ENCODE results near the gene HEATR5A.
"Not testable (repeated sequence)": the region's sequence is repeated elsewhere in the genome, so short reads cannot be mapped to it uniquely, and the experiment has no call there.

HEATR5A gene

GRCh38 chr14:31251028-31251958 is 169.1 kb downstream of the HEATR5A start:
- TF ChIP-seq CTCF (IDR thresholded peaks at IDR 0.05), result no peak
- intact Hi-C loops (cut with DNase I; ENCODE audit: low total_unique reads), result no loop called here
- no peaks in the 10 kb centered on the region for H3K27me3 ChIP-seq
- no peak overlapping the region for H3K27ac ChIP-seq
- H3K9me3 ChIP-seq, result no peaks in the 10 kb centered on the region
- H3K4me3 ChIP-seq, result no peak overlapping the region
- H3K36me3 ChIP-seq, result no peaks in the 10 kb centered on the region
- H3K4me1 ChIP-seq, result no peaks in the 10 kb centered on the region
- no peak for DNase-seq

- intact Hi-C loops (cut with DNase I; ENCODE audit: low total_unique reads), result no loop called here
- no peaks in the 10 kb centered on the region for H3K9me3 ChIP-seq
- H3K4me3 ChIP-seq, result no peak overlapping the region
- H3K36me3 ChIP-seq, result no peaks in the 10 kb centered on the region
- DNase-seq, result no peak
- no peak overlapping the region for H3K27ac ChIP-seq
- peaks cover 0 to 14% (median 5%) of the 10 kb centered on the region in 4 donors for H3K4me1 ChIP-seq
- no peaks in the 10 kb centered on the region for H3K27me3 ChIP-seq
- no peak for TF ChIP-seq CTCF (IDR thresholded peaks at IDR 0.05)
These were observed 175.7 kb downstream of the HEATR5A start for GRCh38 chr14:31244626-31245025.

- no peak overlapping the region for H3K27ac ChIP-seq
- no peak overlapping the region for H3K4me3 ChIP-seq
- H3K9me3 ChIP-seq, result no peaks in the 10 kb centered on the region
- no peak for DNase-seq
- intact Hi-C loops (cut with DNase I; ENCODE audit: low total_unique reads), result no loop called here
- no peak for TF ChIP-seq CTCF (IDR thresholded peaks at IDR 0.05)
- no peaks in the 10 kb centered on the region for H3K27me3 ChIP-seq
- H3K36me3 ChIP-seq, result no peaks in the 10 kb centered on the region
- H3K4me1 ChIP-seq, result peaks cover 0 to 14% (median 5%) of the 10 kb centered on the region in 4 donors
These were observed 176.5 kb downstream of the HEATR5A start for GRCh38 chr14:31243860-31244259.

GRCh38 chr14:31242161-31242940 is 178.0 kb downstream of the HEATR5A start:
- Histone ChIP-seq H3K4me1 (peaks cover 0 to 14% (median 5%) of the 10 kb centered on the region in 4 donors), H3K4me3 (peak overlapping the region; percentile 33 to 34), H3K27ac (peak overlapping the region; percentile 28 to 62)
- DNase-seq; H3K36me3 ChIP-seq; intact Hi-C loops (cut with DNase I; ENCODE audit: low total_unique reads); H3K27me3 ChIP-seq; H3K9me3 ChIP-seq: not testable (repeated sequence)

All from tibial artery (tissue), 4 donors.